GM19099 (cell line): ENCODE data around the gene HSFX4.
A peak's percentile ranks its signal among the peaks of the same experiment; 100 is the strongest.
"Not testable (repeated sequence)": the region's sequence is repeated elsewhere in the genome, so short reads cannot be mapped to it uniquely, and the experiment has no call there.

Experiments
- POLR2A ChIP-seq: IDR thresholded peaks from 3 replicates; pipeline ENCODE4 v1.6.1; 2011; ENCODE audit warnings: low read depth; ENCODE audit not compliant: insufficient read length; ENCODE audit errors: extremely low read depth

The HSFX4 gene

GRCh38 chrX:149929400-149929799 lies at the start of gene HSFX4:
Gene HSFX4, plus strand, starts transcription at chrX:149929573. Its CDS starts 72 bp downstream, at chrX:149929645.
- TF ChIP-seq POLR2A: not testable (repeated sequence)

DNA sequence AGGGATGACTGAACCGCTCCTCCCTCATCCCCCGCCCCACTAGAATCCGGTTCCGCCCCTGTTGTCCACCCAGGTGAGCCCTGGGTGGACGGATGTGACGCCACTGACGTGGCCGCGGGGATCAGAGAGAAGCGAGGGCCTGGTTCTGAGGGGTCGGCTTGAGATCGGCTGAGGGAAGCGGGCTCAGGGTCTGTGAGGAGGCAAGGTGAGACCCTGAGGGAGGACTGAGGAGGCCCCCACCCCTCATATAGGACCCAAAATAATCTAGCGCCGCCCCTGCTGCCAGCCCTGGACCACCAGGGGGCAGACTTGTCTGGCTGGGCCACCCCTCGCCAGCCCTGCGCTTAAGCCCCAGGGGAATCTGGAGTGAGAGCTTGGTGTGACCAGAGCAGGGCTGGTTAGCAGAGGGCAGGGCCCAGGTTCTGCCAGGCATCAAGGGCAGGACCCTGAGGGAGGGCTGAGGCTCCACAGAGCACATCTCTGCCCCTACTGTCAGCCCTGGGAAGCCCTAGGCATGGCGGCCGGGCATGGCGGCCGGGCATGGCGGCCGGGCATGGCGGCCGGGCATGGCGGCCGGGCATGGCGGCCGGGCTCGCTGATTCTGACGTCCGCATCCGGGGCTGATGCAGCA lies 48.2 kb upstream of the HSFX4 start, which contains the start of gene MAGEA8:
Gene MAGEA8, plus strand, starts transcription at position 103 of the 631 bp plus-strand sequence. CDS start 3,090 bp downstream, outside the sequence.
- TF ChIP-seq POLR2A: no peak

DNA sequence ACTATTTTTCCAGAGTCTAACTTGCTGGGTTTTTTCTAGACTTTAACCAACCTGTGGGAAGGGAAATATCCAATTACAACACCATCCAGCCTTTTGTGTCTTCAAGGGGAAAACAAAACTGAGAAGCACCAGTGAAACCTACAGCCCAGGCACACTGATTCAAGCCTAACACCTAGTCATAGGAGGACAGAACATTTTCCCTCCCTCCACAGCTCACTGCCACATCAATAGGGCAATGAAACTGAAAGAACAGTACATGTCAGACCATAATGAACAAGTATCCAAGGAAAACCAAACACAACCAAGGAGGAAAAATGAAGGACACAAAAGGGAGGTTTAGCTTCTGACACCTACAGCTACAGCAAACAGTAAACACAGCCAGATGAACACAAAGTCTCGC lies 30.8 kb upstream of the HSFX4 start:
- TF ChIP-seq POLR2A: no peak

DNA sequence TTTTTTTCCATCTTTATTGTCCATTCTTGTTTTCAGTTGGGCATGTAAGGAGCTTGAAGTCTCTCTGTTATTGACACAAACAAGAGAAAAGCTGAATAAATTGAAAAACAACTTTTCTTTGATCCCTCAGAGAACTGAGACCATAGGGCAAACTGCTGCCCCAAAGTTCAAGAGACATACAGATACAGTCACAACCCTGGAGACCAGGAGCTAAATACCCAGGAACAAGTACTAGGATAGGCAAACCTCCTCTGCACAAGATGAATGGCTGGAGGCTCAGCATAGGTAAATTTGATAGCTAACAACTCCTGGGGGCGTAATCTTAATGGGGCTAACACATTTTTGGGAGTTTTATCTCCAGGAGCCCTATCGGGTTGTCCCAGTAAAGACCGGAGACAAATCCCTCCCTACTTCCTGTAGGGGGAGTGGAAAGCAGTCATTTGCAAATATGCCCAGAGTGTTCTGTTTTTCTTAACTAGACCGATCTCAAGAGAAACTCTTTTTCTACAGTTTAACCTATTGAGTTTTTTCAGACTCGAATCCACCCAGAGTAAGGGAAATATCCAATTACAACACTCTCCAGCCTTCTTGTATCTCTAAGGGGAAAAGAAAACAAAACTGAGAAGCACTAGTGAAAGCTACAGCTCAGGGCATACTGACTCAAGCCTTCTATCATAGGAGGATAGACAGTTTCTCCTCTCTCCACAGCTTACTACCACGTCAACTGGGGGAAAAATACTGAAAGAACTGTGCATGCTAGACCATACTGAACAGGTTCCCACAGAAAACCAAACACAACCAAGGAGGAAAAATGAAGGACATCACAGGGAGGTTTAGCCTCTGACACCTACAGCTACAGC lies 25.3 kb upstream of the HSFX4 start:
- TF ChIP-seq POLR2A: no peak

GRCh38 chrX:149908308-149908707 lies 21.1 kb upstream of the HSFX4 start:
- no peak for TF ChIP-seq POLR2A

DNA sequence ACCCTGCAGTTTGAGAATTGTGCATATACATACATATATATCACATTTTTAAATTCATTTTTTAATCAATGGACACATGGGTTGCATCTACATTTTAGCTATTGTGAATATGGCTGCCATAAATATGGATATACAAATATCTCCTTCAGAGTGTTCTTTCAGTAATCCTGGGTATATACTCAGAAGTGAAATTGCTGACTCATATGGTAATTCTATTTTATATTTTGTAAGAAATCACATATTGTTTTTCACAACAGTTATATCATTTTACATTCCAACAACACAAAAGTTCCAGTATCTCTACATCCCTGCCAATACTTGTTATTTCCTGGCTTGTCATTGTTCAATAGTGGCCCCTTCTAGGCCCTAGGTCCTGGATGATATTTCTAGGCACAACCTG lies 20.6 kb upstream of the HSFX4 start:
- no peak for TF ChIP-seq POLR2A

- TF ChIP-seq POLR2A: no peak
These were observed 19.8 kb upstream of the HSFX4 start for GRCh38 chrX:149909324-149910177.

GRCh38 chrX:149910178-149910695 lies 19.1 kb upstream of the HSFX4 start:
- no peak for TF ChIP-seq POLR2A

GRCh38 chrX:149916745-149917392 lies 12.5 kb upstream of the HSFX4 start:
- no peak for TF ChIP-seq POLR2A

DNA sequence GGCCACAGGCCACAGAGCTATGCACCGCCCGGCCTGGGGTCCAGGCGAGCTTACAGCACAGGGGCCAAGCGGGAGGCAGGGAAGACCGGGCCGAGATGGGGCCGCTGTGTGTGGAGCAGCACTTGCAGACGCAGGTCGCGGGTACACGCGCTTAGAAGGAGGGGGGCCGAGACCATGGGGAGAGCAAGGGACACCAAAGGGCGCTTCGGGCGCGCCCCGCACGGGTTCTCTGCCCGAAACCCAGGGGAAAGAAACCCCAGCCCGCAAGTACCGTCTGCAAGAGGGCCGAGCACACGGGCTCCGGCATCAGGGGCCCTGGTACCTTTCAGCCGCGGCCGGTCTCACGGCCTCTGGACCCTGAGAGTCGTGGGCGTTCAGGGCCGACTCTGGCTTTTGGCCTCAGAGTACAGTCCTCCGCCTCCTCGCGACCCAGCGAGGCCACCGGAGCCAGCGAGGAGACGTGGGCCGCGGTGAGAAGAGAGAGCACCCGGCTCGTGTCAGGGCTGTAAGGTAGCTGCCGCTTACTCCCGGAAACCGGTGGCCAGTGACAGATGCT lies 8.6 kb downstream of the HSFX4 start:
- peak; percentile 73 for TF ChIP-seq POLR2A

GRCh38 chrX:149938427-149938880 lies 9.1 kb downstream of the HSFX4 start, which contains the start of gene EOLA2:
Gene EOLA2, minus strand, starts transcription at chrX:149938491. Its CDS starts 4,617 bp downstream, at chrX:149933874.
- TF ChIP-seq POLR2A: peak; percentile 14

GRCh38 chrX:149938881-149939654 lies 9.7 kb downstream of the HSFX4 start:
- TF ChIP-seq POLR2A: no peak

DNA sequence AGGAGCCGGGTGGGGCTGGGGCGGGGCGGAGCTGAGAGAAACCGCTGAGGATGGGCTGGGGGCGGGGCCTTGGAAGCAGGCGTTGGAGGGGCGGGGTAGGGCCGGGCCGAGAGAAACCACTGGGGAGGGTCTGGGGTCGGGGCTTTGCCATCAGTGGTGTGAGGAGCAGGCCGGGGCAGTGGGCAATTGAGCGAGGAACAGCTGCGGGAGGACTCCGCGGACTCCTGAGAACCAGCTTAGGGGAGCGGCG lies 10.2 kb downstream of the HSFX4 start:
- no peak for TF ChIP-seq POLR2A
